K562 (cell line): Measurements from ENCODE around the gene HSF5. TPM values are rescaled to one million over a fixed set of nuclear protein-coding genes. Genes with fewer than 3 reads are reported as not detected.

Experiments
- ATAC-seq: fragments of 200-7000 bp; cut with Tn5 transposase; 3 replicates; pipeline ENCODE4 v1.9.1; 2020; ENCODE audit warnings: moderate library complexity
- BruUV-seq: library from RNA; stranded (reverse); fragments of 400-500 nt; replicated peaks from 2 replicates; lab custom pipeline; 2021; lab: Mats Ljungman, UMichigan
- CTCF ChIA-PET: fragments of 300-600 bp; formaldehyde crosslinking; extraction: SDS; loops from one replicate; lab custom pipeline; 2021; ENCODE audit warnings: low intra/inter-chr PET ratio; lab: Yijun Ruan, JAX
- POLR2A ChIA-PET: fragments of 300-600, 350-650 bp; sonication (Branson Sonifier 250); formaldehyde crosslinking; extraction: SDS; loops from one replicate; lab custom pipeline; 2021; ENCODE audit warnings: antibody characterized with exemption, inconsistent platforms; lab: Yijun Ruan, JAX
- DNase-seq, 4 experiments: peaks; one replicate each; pipeline versions ENCODE4 v3.0.0 to v3.0.0-alpha.2; 2011 to 2018; ENCODE audit warnings: low spot score in 3 of 4, mixed read lengths in 3 of 4; ENCODE audit errors: extremely low read depth in 1 of 4
- FAIRE-seq: peaks from 2 replicates; lab custom pipeline; 2011; peaks lifted over from hg19 to GRCh38; lab: Jason Lieb, UNC
- H2AFZ ChIP-seq: 2 replicates; pipeline ENCODE4 v1.6.0; 2011; ENCODE audit warnings: low read depth, low read length, control low read depth, inconsistent platforms
- H3K27ac ChIP-seq: fragments of 200-600 bp; 3 replicates; pipeline ENCODE4 v1.8.0; 2011; ENCODE audit warnings: low read depth, mild to moderate bottlenecking, control low read depth, inconsistent platforms, low read length, moderate library complexity, mixed read lengths; ENCODE audit errors: extremely low read depth
- H3K27me3 ChIP-seq, 2 experiments: fragments of 300-600 bp in 1 of 2; 2 replicates in 1 of 2; 3 replicates in 1 of 2; pipeline versions ENCODE4 v1.6.0 to v1.8.0; 2011; ENCODE audit warnings: inconsistent platforms in 2 of 2, low read length in 2 of 2, mild to moderate bottlenecking in 1 of 2, mixed read lengths in 1 of 2, moderate library complexity in 1 of 2; ENCODE audit not compliant: control insufficient read depth in 2 of 2, insufficient read depth in 2 of 2
- H3K36me3 ChIP-seq: fragments of 300-600 bp; 3 replicates; pipeline ENCODE4 v1.8.0; 2011; ENCODE audit warnings: mild to moderate bottlenecking, low read length, inconsistent platforms; ENCODE audit not compliant: control insufficient read depth, insufficient read depth
- H3K4me1 ChIP-seq, 2 experiments: fragments of 200-600 bp in 1 of 2; replicated peaks in 1 of 2; 2 replicates in 1 of 2; 3 replicates in 1 of 2; pipeline versions ENCODE4 v1.5.1 to v1.8.0; 2011; ENCODE audit warnings: inconsistent platforms in 2 of 2, low read length in 2 of 2, mild to moderate bottlenecking in 1 of 2, mixed read lengths in 1 of 2, moderate library complexity in 1 of 2; ENCODE audit not compliant: control insufficient read depth in 2 of 2, insufficient read depth in 2 of 2
- H3K4me2 ChIP-seq: 2 replicates; pipeline ENCODE4 v1.6.1; 2011; ENCODE audit warnings: low read length, control low read depth, inconsistent platforms, mixed read lengths; ENCODE audit not compliant: insufficient read depth
- H3K4me3 ChIP-seq: fragments of 200-600 bp; sonication (generic), shearing (Covaris generic); 2 replicates; pipeline ENCODE4 v1.5.1; 2016; ENCODE audit warnings: control low read depth, inconsistent platforms
- H3K79me2 ChIP-seq: fragments of 200-600 bp; 3 replicates; pipeline ENCODE4 v1.8.0; 2011; ENCODE audit warnings: low read length, inconsistent platforms; ENCODE audit not compliant: control insufficient read depth, insufficient read depth
- H3K9ac ChIP-seq, 2 experiments: 2 replicates each; pipeline versions ENCODE4 v1.6.0 to v1.6.1; 2011; ENCODE audit warnings: low read depth in 2 of 2, low read length in 2 of 2, control low read depth in 1 of 2, inconsistent platforms in 1 of 2, mild to moderate bottlenecking in 1 of 2, mixed read lengths in 1 of 2; ENCODE audit not compliant: insufficient read depth in 1 of 2
- H3K9me1 ChIP-seq: one replicate; pipeline ENCODE4 v1.6.0; 2011; ENCODE audit warnings: inconsistent platforms, mild to moderate bottlenecking, low read length, moderate library complexity; ENCODE audit not compliant: control insufficient read depth, insufficient read depth
- H3K9me3 ChIP-seq: replicated peaks from 2 replicates; pipeline ENCODE4 v1.5.1; 2011; ENCODE audit warnings: low read depth, low read length, inconsistent platforms; ENCODE audit not compliant: control insufficient read depth, insufficient read depth
- H4K20me1 ChIP-seq: replicated peaks from 2 replicates; pipeline ENCODE4 v1.6.1; 2011; ENCODE audit warnings: low read length, inconsistent platforms, mixed read lengths; ENCODE audit not compliant: control insufficient read depth, insufficient read depth
- BRF2 ChIP-seq: IDR thresholded peaks from 3 replicates; pipeline ENCODE4 v1.6.1; 2011; ENCODE audit warnings: borderline replicate concordance, mild to moderate bottlenecking; ENCODE audit not compliant: insufficient read length, insufficient read depth
- CEBPB ChIP-seq: fragments of 450-650 bp; IDR thresholded peaks from 2 replicates; pipeline ENCODE4 v1.6.1; 2016; ENCODE audit warnings: missing genetic modification characterization, missing compliant biosample characterization
- JUNB ChIP-seq: fragments of 450-650 bp; formaldehyde crosslinking; conservative IDR thresholded peaks from 2 replicates; pipeline ENCODE4 v1.4.0; 2020; ENCODE audit warnings: mild to moderate bottlenecking
- KLF10 ChIP-seq: fragments of 250-450 bp; sonication (Bioruptor Pico); IDR thresholded peaks from 2 replicates; pipeline ENCODE4 v1.6.1; 2021; ENCODE audit warnings: matching md5 sums
- NRF1 ChIP-seq, 2 experiments: fragments of 450-650 bp; IDR thresholded peaks in 1 of 2; conservative IDR thresholded peaks in 1 of 2; 2 replicates each; pipeline ENCODE4 v1.6.1; 2014; ENCODE audit warnings: mild to moderate bottlenecking in 2 of 2
- POLR2G ChIP-seq: fragments of 200-400 bp; formaldehyde crosslinking; IDR thresholded peaks from 2 replicates; pipeline ENCODE4 v1.6.1; 2017; ENCODE audit warnings: low read depth, mild to moderate bottlenecking, antibody characterized with exemption, low read length, moderate library complexity
- RBFOX2 ChIP-seq: fragments of 200-400 bp; formaldehyde crosslinking; IDR thresholded peaks from 2 replicates; pipeline ENCODE4 v1.6.1; 2017; ENCODE audit warnings: low read depth, mild to moderate bottlenecking, low read length, moderate library complexity
- TBL1XR1 ChIP-seq, 2 experiments: IDR thresholded peaks; 2 replicates each; pipeline ENCODE4 v1.6.1; 2012; ENCODE audit warnings: improper control_type of control experiment in 2 of 2, low read length in 2 of 2, mild to moderate bottlenecking in 1 of 2
- ZNF347 ChIP-seq: fragments of 450-650 bp; formaldehyde crosslinking; IDR thresholded peaks from 2 replicates; pipeline ENCODE4 v1.4.0; 2020; ENCODE audit warnings: low read depth, mild to moderate bottlenecking, moderate library complexity
- ZNF431 ChIP-seq: sonication (generic); formaldehyde crosslinking; IDR thresholded peaks from 2 replicates; pipeline ENCODE4 v1.8.0; 2022; ENCODE audit warnings: mild to moderate bottlenecking, missing genetic modification reagents
- ZNF436 ChIP-seq: fragments of 250-450, 450-650 bp; sonication (Bioruptor Pico); formaldehyde crosslinking; IDR thresholded peaks from 2 replicates; pipeline ENCODE4 v1.7.0; 2020; ENCODE audit warnings: mild to moderate bottlenecking
- ZNF76 ChIP-seq: fragments of 250-450 bp; sonication (Bioruptor Pico); IDR thresholded peaks from 2 replicates; pipeline ENCODE4 v1.4.0; 2020; ENCODE audit warnings: mild to moderate bottlenecking, moderate library complexity, borderline replicate concordance
- WGBS: fragments of 100-300 bp; shearing (Covaris generic); methylation state at CpG from one replicate; pipeline ENCODE4 v1.1.6; 2016; ENCODE audit warnings: low coverage, mixed read lengths; ENCODE audit not compliant: insufficient coverage; ENCODE audit errors: missing lambda C conversion rate; 5-methylcytosine and 5-hydroxymethylcytosine counted together
- in situ Hi-C: fragments of 300-500 bp; cut with MboI; formaldehyde crosslinking; loops from 4 replicates; pipeline ENCODE4 v1.15.0; 2018; ENCODE audit warnings: inconsistent platforms, mixed read lengths
- intact Hi-C: fragments of 100-400 bp; cut with micrococcal nuclease; formaldehyde crosslinking; loops from 2 replicates; pipeline ENCODE4 v1.14.2; 2022
- polyA plus RNA-seq, 8 experiments: library from polyadenylated mRNA; depleted of rRNA in 4 of 8; stranded (reverse) in 5 of 8; unstranded in 3 of 8; fragments of >200 nt; fragmentation: Nextera tagmentation in 2 of 8; fragmentation: Illumina TruSeq in 1 of 8; extraction: Ambion mirVana in 2 of 8; extraction: Trizol in 1 of 8; gene quantifications; 2 replicates each; pipeline versions ENCODE4 v1.2.1 to v1.2.3, GENCODE V29; 2011 to 2014; ENCODE audit warnings: inconsistent platforms in 1 of 8, missing spikeins in 1 of 8
- total RNA-seq, 7 experiments: library from RNA; depleted of rRNA in 6 of 7; stranded (reverse); fragments of >200 nt in 6 of 7; fragmentation: Illumina TruSeq in 2 of 7; extraction: Trizol in 2 of 7; gene quantifications; 2 replicates each; pipeline versions ENCODE4 v1.2.1 to v1.2.3, GENCODE V29; 2011 to 2021; ENCODE audit warnings: low replicate concordance in 1 of 7
- TF ChIP-seq, protein P1 (sequence below): sonication (generic); formaldehyde crosslinking; IDR thresholded peaks from 2 replicates; pipeline ENCODE4 v1.8.0; 2022; ENCODE audit warnings: missing genetic modification reagents, mild to moderate bottlenecking, moderate library complexity, borderline replicate concordance

Gene HSF5
- total and polyA plus RNA-seq, 9 of the 15 experiments (the other 6 are each of a cell fraction or from before 2014, with no cell fraction given), result 0.04 TPM; not detected in 8

DNA sequence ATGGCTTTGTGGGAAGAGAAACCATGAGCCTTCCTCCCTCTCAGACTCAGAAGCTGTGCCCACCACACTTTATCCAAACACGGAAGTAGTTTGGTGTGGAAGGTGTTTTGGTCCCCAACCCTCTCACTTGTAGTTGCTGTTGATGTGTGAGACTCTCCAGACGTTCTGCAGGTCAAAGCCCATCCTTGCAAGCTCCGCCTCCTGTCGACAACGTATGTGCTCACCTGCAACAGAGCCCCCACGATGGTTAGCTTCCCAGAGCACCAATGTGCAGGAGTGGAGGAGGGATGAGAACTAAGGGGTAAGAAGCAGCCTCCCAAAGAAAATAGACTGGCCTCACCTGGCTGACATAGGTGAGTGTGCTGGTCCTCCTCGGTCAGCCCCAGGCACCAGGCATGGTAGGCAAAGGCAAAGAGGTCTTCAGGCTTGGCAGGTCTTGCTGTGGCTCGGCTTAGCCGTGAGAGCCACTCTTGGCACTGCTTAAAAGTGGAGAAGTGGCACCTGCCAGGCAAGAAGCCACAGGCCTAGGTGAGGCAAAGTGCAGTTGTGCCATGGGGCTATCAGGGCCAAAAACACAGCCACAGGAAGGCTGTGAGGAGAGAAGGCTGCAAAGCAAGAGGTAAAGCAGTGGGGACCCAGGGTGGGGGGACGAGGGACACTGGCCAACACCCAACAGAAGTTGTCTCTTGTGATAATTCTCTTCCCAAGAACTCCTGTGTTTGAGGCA, 20.3 kb upstream of the HSF5 start:
- intact Hi-C loops, result no loop called here

GRCh38 chr17:58507123-58507634, 19.0 kb upstream of the HSF5 start:
- H3K27me3 ChIP-seq, result no peaks in the 10 kb centered on the region
- in situ Hi-C loops, result no loop called here
- no peak overlapping the region for H3K9ac ChIP-seq
- no peak overlapping the region for H2AFZ ChIP-seq
- no peak for FAIRE-seq
- peaks cover 95% of the 10 kb centered on the region for H3K36me3 ChIP-seq
- no peak overlapping the region for H3K4me3 ChIP-seq
- no TSS peak for BruUV-seq
- TF ChIP-seq, protein P1, sequence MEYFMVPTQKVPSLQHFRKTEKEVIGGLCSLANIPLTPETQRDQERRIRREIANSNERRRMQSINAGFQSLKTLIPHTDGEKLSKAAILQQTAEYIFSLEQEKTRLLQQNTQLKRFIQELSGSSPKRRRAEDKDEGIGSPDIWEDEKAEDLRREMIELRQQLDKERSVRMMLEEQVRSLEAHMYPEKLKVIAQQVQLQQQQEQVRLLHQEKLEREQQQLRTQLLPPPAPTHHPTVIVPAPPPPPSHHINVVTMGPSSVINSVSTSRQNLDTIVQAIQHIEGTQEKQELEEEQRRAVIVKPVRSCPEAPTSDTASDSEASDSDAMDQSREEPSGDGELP (CRISPR knock-in tag), result no peak
- TF ChIP-seq CEBPB (tag) (peak; percentile 47; the same call in 1 of the 2 replicates), JUNB (CRISPR knock-in tag) (no peak), ZNF347 (CRISPR knock-in tag) (no peak), ZNF436 (CRISPR knock-in tag) (no peak), NRF1 (conservative IDR thresholded peaks at IDR 0.05 in 1 of 2, IDR thresholded peaks at IDR 0.05 in 1 of 2) (no peak), TBL1XR1 (IDR thresholded peaks at IDR 0.05; ENCODE audit: low read length in 2 of 2) (no peak), BRF2 (no peak), ZNF76 (CRISPR knock-in tag) (no peak)
- no peak overlapping the region for H3K4me2 ChIP-seq
- intact Hi-C loops, result no loop called here
- no peaks in the 10 kb centered on the region for H3K79me2 ChIP-seq
- H3K27ac ChIP-seq, result no peak overlapping the region
- CTCF ChIA-PET, result no interaction called here
- POLR2A ChIA-PET, result interaction anchor here (1.1 to 5.4 kb wide), 2 partner anchors 7 to 13 kb away, joined by 4 to 26 read pairs; no protein-coding TSS in a partner anchor
- no peak for DNase-seq
- WGBS, result 92% methylated on average over 13 of the region's 13 CpGs
- H3K9me1 ChIP-seq, result no peaks in the 10 kb centered on the region
- H4K20me1 ChIP-seq, result no peaks in the 10 kb centered on the region
- ATAC-seq, result no peak
- no peaks in the 10 kb centered on the region for H3K4me1 ChIP-seq
- H3K9me3 ChIP-seq, result no peaks in the 10 kb centered on the region

More for the DNA sequence above, 20.3 kb upstream of the HSF5 start:
- in situ Hi-C loops, result no loop called here
- no TSS peak for BruUV-seq
- peaks cover 2 to 6% of the 10 kb centered on the region in 2 experiments for H3K4me1 ChIP-seq
- peaks cover 7% of the 10 kb centered on the region for H3K79me2 ChIP-seq
- no peak for TF ChIP-seq KLF10 (CRISPR knock-in tag)
- TF ChIP-seq RBFOX2, result peak; percentile 47
- no peak for TF ChIP-seq ZNF431 (CRISPR knock-in tag)
- 0 out of 2 replicates have a peak, but pooled peaks have one; percentile 18 for TF ChIP-seq POLR2G
- H3K9me3 ChIP-seq, result no peaks in the 10 kb centered on the region
- WGBS, result 78% methylated on average over 10 of the region's 10 CpGs
- H4K20me1 ChIP-seq, result no peaks in the 10 kb centered on the region
- H3K36me3 ChIP-seq, result peaks cover 93% of the 10 kb centered on the region
- no peak overlapping the region for H3K4me2 ChIP-seq
- DNase-seq (no peak), FAIRE-seq (no peak), ATAC-seq (no peak)
- H3K4me3 ChIP-seq, result no peak overlapping the region
- ChIA-PET CTCF (no interaction called here), POLR2A (interaction anchor here (0.6 to 1.1 kb wide), 3 partner anchors 9 to 17 kb away, joined by 4 to 5 read pairs (median 4); no protein-coding TSS in a partner anchor)
- no peak overlapping the region for H2AFZ ChIP-seq
- H3K27me3 ChIP-seq, result no peaks in the 10 kb centered on the region
- H3K9ac ChIP-seq, result no peak overlapping the region; a peak in 1 of 4 replicates
- no peak overlapping the region for H3K27ac ChIP-seq
- H3K9me1 ChIP-seq, result no peaks in the 10 kb centered on the region
